Smooth muscle cell (in vitro differentiated cells): Measurements from ENCODE around the gene LRRC66. TPM values are rescaled to one million over a fixed set of nuclear protein-coding genes. Genes with fewer than 3 reads are reported as not detected.

Experiments
- DNase-seq: peaks from one replicate; lab custom pipeline; 2025; ENCODE audit not compliant: unreplicated experiment; lab: John Stamatoyannopoulos, UW
- H2AFZ ChIP-seq: fragments of 200-600 bp; sonication (generic); 2 replicates; pipeline ENCODE4 v1.6.0; 2016; ENCODE audit warnings: antibody characterized with exemption, low read depth, mild to moderate bottlenecking
- H3F3A ChIP-seq: fragments of 200-600 bp; sonication (generic); 2 replicates; pipeline ENCODE4 v1.6.0; 2017; ENCODE audit warnings: antibody characterized with exemption, low read depth
- H3K27ac ChIP-seq: fragments of 200-600 bp; sonication (generic); 2 replicates; pipeline ENCODE4 v1.5.1; 2016; ENCODE audit warnings: low read depth, mild to moderate bottlenecking
- H3K27me3 ChIP-seq: fragments of 200-600 bp; sonication (generic); 2 replicates; pipeline ENCODE4 v1.6.1; 2016; ENCODE audit warnings: low read depth, mild to moderate bottlenecking
- H3K36me3 ChIP-seq: fragments of 200-600 bp; sonication (generic); 2 replicates; pipeline ENCODE4 v1.5.1; 2016; ENCODE audit warnings: low read depth
- H3K4me1 ChIP-seq: fragments of 200-600 bp; sonication (generic); 2 replicates; pipeline ENCODE4 v1.5.1; 2016; ENCODE audit warnings: low read depth
- H3K4me2 ChIP-seq: fragments of 200-600 bp; sonication (generic); 2 replicates; pipeline ENCODE4 v1.6.0; 2016; ENCODE audit warnings: mild to moderate bottlenecking
- H3K4me3 ChIP-seq: fragments of 200-600 bp; sonication (generic); 2 replicates; pipeline ENCODE4 v1.5.1; 2016; ENCODE audit warnings: mild to moderate bottlenecking
- H3K79me2 ChIP-seq: fragments of 200-600 bp; sonication (generic); 2 replicates; pipeline ENCODE4 v1.6.0; 2016; ENCODE audit warnings: low read depth, mild to moderate bottlenecking
- H3K9ac ChIP-seq: fragments of 200-600 bp; sonication (generic); 2 replicates; pipeline ENCODE4 v1.6.0; 2016; ENCODE audit warnings: low read depth
- H3K9me3 ChIP-seq: fragments of 200-600 bp; sonication (generic); replicated peaks from 2 replicates; pipeline ENCODE4 v1.5.1; 2016; ENCODE audit warnings: low read depth
- H4K20me1 ChIP-seq: fragments of 200-600 bp; sonication (generic); 2 replicates; pipeline ENCODE4 v1.6.0; 2016; ENCODE audit warnings: low read depth
- WGBS: methylation state at CpG from one replicate; pipeline ENCODE4 v1.1.7; 2016; ENCODE audit warnings: low lambda C conversion rate; 5-methylcytosine and 5-hydroxymethylcytosine counted together
- polyA plus RNA-seq: library from polyadenylated mRNA; unstranded; fragments of >200 nt; fragmentation: Nextera tagmentation; extraction: Ambion mirVana; gene quantifications from 2 replicates; pipeline ENCODE4 v1.2.1, GENCODE V29; 2016
- total RNA-seq: library from RNA; depleted of rRNA; stranded (reverse); fragments of >200 nt; gene quantifications from 2 replicates; pipeline ENCODE4 v1.2.3, GENCODE V29; 2014
- TF ChIP-seq, protein P1 (sequence below): fragments of 200-600 bp; sonication (generic); IDR thresholded peaks from 2 replicates; pipeline ENCODE4 v1.5.1; 2017; ENCODE audit warnings: borderline replicate concordance, mild to moderate bottlenecking, antibody characterized with exemption; ENCODE audit not compliant: insufficient read depth, poor library complexity, severe bottlenecking

LRRC66 gene
- total and polyA plus RNA-seq, 2 experiments from 2014 or later = 0.45 to 0.46 TPM

GRCh38 chr4:52051615-52052474 is 31.7 kb upstream of the LRRC66 start:
- Histone ChIP-seq H3K9ac (peak overlapping the region; percentile 79), H3K27ac (peak overlapping the region; percentile 84), H2AFZ (peak overlapping the region; percentile 87), H3K4me1 (peaks cover 21% of the 10 kb centered on the region), H3K36me3 (no peaks in the 10 kb centered on the region), H3K4me3 (peak overlapping the region; percentile 70), H3K9me3 (no peaks in the 10 kb centered on the region), H3K4me2 (peak overlapping the region; percentile 90), H3F3A (peaks cover 7% of the 10 kb centered on the region), H4K20me1 (no peaks in the 10 kb centered on the region), H3K27me3 (no peaks in the 10 kb centered on the region), H3K79me2 (no peaks in the 10 kb centered on the region)
- peak; percentile 49 for DNase-seq
- 5% methylated on average over 46 of the region's 46 CpGs for WGBS
- TF ChIP-seq, protein P1, sequence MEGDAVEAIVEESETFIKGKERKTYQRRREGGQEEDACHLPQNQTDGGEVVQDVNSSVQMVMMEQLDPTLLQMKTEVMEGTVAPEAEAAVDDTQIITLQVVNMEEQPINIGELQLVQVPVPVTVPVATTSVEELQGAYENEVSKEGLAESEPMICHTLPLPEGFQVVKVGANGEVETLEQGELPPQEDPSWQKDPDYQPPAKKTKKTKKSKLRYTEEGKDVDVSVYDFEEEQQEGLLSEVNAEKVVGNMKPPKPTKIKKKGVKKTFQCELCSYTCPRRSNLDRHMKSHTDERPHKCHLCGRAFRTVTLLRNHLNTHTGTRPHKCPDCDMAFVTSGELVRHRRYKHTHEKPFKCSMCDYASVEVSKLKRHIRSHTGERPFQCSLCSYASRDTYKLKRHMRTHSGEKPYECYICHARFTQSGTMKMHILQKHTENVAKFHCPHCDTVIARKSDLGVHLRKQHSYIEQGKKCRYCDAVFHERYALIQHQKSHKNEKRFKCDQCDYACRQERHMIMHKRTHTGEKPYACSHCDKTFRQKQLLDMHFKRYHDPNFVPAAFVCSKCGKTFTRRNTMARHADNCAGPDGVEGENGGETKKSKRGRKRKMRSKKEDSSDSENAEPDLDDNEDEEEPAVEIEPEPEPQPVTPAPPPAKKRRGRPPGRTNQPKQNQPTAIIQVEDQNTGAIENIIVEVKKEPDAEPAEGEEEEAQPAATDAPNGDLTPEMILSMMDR = no peak

GRCh38 chr4:52051213-52051614 is 31.1 kb upstream of the LRRC66 start, which contains the start of gene SPATA18:
SPATA18 (plus strand) TSS chr4:52051304; CDS start chr4:52051705, 401 bp downstream.
- no peaks in the 10 kb centered on the region for H3K9me3 ChIP-seq
- TF ChIP-seq, protein P1 = no peak
- H3K36me3 ChIP-seq = no peaks in the 10 kb centered on the region
- no peaks in the 10 kb centered on the region for H3K79me2 ChIP-seq
- WGBS = under 1% methylated on average over 44 of the region's 44 CpGs
- no peaks in the 10 kb centered on the region for H4K20me1 ChIP-seq
- peak within 1 kb of the TSS; percentile 84 for H3K27ac ChIP-seq
- peak within 1 kb of the TSS; percentile 79 for H3K9ac ChIP-seq
- DNase-seq = peak; percentile 31
- peak within 1 kb of the TSS; percentile 90 for H3K4me2 ChIP-seq
- peaks cover 20% of the 10 kb centered on the region for H3K4me1 ChIP-seq
- H3F3A ChIP-seq = peaks cover 7% of the 10 kb centered on the region
- peak within 1 kb of the TSS; percentile 87 for H2AFZ ChIP-seq
- H3K27me3 ChIP-seq = no peaks in the 10 kb centered on the region
- H3K4me3 ChIP-seq = peak within 1 kb of the TSS; percentile 70

GRCh38 chr4:52049266-52049665 is 29.1 kb upstream of the LRRC66 start:
- Histone ChIP-seq H3K4me3 (no peak overlapping the region), H3K4me2 (no peak overlapping the region), H3K27me3 (no peaks in the 10 kb centered on the region), H2AFZ (no peak overlapping the region), H3F3A (peaks cover 7% of the 10 kb centered on the region), H3K9ac (no peak overlapping the region), H3K9me3 (no peaks in the 10 kb centered on the region), H3K79me2 (no peaks in the 10 kb centered on the region), H4K20me1 (no peaks in the 10 kb centered on the region), H3K4me1 (peaks cover 13% of the 10 kb centered on the region), H3K36me3 (no peaks in the 10 kb centered on the region), H3K27ac (no peak overlapping the region)
- 89% methylated on average over 5 of the region's 5 CpGs for WGBS
- no peak for DNase-seq
- TF ChIP-seq, protein P1 = no peak
